Dermis blood vessel endothelial cell (primary cell): Measurements from ENCODE around the gene ARPC4. TPM values are rescaled to one million over a fixed set of nuclear protein-coding genes. Genes with fewer than 3 reads are reported as not detected.

Experiments used
- DNase-seq: peaks from one replicate; pipeline ENCODE4 v3.0.0; 2010
- total RNA-seq: library from RNA; depleted of rRNA; stranded (reverse); fragments of >200 nt; gene quantifications from 2 replicates; pipeline ENCODE4 v1.2.3, GENCODE V29; 2014

The ARPC4 gene
- total RNA-seq, 1 donor from 2014 or later: 309 TPM

GRCh38 chr3:9793161-9793781 lies 389 bp downstream of the ARPC4 start:
- peak; percentile 69 for DNase-seq

DNA sequence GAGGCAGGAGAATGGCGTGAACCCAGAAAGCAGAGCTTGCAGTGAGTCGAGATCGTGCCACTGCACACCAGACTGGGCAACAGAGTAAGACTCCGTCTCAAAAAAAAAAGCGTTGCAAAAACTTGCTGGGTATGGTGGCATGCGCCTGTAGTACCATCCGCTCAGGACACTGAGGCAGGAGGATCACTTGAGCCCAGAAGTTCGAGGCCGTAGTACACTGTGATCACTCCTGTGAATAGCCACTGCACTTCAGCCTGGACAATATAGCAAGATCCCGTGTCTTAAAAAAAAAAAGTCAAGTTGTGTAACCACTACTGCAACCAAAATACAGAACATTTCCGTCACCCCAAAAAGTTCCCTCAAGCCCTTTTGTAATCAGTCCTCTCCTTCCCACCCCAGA lies 1.5 kb downstream of the ARPC4 start:
- no peak for DNase-seq

- no peak for DNase-seq
Observed at GRCh38 chr3:9795207-9795606, 2.3 kb downstream of the ARPC4 start.

DNA sequence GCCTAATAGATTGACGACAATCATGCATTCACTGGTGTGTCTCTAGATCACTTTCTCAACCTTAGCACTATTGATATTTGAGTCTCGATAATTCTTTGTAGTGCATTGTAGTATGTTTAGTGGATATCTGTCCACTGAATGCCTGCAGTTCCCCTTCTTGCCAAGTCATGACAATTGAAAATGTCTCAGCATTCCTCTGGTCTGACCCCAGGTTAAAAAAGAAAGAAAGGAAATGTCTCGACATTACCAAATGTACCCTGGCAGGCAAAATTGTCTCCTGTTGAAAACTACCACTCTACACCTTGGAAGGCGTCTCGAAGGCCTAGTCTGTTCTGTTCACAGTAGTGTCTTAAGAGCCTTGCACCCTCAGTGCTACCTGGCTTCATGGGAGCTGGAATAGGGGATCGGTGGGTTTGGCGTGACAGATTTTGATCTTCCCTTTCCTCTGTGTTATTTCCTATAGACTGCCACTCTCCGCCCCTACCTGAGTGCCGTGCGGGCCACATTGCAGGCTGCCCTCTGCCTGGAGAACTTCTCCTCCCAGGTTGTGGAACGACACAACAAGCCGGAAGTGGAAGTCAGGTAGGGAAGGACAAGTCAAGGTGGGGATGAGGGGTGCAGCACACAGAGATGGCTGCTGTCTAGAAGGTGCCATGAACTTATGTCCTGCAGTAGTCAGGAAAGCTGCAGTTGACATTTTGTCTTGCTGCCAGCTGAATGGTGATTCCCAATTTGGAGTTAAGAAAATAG lies 4.5 kb downstream of the ARPC4 start:
- peak; percentile 51 for DNase-seq

- DNase-seq: peak; percentile 25
Observed at GRCh38 chr3:9800529-9800928, 7.6 kb downstream of the ARPC4 start.

DNA sequence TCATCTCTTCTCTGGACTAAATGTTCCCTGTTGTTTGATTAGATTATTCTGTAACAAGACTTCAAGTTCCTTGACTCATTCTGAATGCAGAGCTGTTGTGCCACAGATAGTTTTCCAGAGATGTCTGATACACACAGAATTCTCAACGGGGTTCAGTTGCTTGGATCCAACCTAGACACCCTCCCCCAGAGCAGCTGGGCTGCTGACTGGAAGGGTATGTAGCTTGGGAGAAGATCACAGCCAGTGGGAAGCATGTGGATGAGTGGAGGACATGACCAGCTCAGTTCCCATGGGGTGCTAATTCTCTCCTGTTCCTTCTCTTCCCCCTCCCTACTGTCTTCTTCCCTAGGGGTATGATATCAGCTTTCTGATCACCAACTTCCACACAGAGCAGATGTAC lies 10.6 kb downstream of the ARPC4 start:
- DNase-seq: no peak

GRCh38 chr3:9804996-9805395 lies 12.1 kb downstream of the ARPC4 start:
- no peak for DNase-seq

DNA sequence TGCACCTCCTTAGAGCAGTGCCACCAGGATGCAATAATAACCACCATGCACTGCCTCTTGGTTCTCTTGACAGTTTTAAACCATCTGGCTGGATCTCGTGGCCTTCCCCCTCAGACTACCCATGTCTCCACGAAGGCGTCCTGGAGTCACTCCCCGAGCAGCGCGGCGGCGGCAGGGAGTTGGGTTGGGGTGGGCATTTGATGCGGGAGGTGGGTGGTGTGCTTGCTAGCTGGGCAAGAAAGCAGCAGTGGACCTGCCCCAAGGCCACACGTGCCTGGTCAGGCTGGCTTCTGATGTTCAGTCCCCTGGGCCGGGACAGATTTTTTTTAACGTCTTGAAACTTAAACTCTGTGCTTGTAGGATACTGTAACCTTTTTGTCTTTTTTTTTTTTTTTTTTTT lies 13.3 kb downstream of the ARPC4 start:
- DNase-seq: no peak

DNA sequence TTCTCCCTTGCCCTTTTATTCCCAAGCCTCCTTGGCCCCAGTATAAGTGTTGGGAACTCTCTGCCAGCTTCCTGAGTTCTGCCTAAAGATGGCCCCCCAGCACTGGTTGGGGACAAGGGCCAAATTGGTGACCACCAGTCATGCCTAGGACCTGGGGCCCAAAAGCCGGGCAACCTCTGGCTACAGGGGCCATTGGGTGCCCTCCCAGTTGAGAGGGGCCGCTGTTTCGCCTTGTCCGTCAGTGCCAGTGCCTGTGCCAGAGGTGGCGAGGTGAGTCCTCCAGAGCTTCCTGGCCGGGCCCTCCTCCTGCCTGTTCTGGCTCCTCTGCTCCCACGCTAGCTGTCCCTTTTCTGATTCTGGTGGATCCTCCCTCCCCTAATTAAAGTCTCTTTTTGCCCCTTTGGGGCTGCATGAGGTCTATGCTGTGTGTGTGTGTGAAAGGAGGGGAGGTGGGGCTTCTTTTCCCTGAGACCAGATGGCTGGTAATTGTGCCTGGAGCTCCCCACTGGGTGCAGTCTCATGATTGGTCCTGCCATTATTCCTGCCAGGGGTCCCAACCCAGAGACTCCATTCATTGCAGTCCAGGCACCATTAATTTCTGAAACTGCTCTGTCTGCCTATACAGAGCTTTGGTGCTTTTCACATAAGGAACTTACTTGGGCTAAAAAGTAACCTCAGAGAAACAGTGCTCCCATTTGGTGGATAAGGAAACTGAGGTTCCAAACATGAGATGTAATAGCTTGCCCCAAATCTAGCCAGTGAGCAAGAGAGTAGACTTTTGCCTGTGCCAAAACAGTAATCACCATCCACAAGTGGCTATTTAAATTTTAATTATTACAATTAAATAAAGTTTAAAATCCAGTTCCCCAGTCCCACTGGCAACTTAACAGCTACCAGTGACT lies 14.1 kb downstream of the ARPC4 start:
- no peak for DNase-seq

- no peak for DNase-seq
Observed at GRCh38 chr3:9807981-9808344, 15.1 kb downstream of the ARPC4 start.

DNA sequence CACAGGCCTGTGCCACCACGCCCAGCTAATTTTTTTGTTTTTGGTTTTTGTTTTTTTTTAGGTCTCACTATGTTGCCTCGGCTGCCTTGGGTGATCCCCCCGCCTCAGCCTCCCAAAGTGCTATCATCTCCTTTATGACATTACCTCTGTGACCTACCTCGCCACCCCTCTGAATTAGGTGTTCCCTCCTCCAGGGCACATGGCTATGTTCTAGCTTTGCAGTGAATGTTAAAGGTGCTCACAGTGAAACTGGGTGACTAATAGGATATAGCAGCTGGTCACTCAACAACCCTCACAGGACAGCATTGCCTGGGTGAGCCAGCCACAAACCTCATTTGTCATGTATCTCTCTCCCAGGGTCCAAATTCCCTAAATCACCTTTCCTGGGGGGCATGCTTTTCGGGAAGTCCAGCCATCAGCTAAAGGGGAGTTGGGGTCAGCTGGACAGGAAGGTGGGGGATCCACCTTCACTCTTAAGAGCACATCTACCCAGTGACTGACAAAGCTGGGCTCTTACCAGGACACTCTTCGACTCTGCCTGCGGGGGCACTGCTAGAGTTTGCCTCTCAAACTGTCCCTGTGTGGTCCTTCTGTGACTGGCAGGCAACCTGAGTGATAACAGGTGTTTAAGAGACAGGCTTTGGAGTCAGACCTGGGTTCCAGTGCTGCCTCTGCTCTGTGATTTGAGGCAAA lies 15.6 kb downstream of the ARPC4 start:
- DNase-seq: peak; percentile 63

GRCh38 chr3:9809239-9809614 lies 16.3 kb downstream of the ARPC4 start:
- DNase-seq: peak; percentile 12

- peak; percentile 66 for DNase-seq
Observed at GRCh38 chr3:9809615-9810432, 16.9 kb downstream of the ARPC4 start, which contains the start of gene TTLL3. Gene TTLL3 (plus strand): TSS chr3:9810262. CDS start chr3:9810662, 400 bp downstream.

DNA sequence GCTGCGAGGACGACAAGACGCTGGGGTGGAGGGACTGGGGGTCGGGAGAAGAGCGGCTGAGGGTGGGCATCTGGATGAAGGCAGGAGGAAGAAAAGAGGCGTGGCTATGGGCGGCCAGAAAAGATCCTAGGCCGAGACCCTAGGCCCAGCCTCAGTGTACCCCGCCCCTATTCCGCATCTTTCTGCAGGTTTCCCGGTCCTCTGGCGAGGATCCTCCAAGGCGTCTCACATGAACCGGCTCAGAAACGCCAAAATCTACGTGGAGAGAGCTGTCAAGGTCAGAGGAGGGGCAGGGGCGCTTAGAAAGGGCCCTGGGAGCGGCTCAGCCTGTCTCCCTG lies 17.5 kb downstream of the ARPC4 start:
- peak; percentile 15 for DNase-seq

- no peak for DNase-seq
Observed at GRCh38 chr3:9810846-9811245, 18.0 kb downstream of the ARPC4 start.

GRCh38 chr3:9812870-9813483 lies 20.1 kb downstream of the ARPC4 start:
- DNase-seq: no peak

DNA sequence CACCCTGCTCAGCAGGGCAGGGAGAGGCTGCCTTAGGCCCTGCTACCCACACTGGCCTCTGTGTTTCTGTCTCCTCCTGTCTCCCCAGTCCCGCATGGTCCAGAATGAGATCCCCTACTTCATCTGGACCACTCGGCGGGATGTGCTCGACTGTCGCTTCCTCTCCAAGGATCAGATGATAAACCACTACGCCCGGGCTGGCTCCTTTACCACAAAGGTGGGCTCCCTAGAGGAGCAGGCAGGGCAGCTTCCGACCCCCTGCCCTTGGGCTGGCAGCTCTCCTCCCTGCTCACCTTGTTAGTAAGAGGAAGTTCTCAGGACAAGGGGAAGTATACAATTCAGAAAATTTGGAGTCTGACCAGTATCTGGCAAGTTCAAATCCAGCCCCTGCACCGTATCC lies 23.1 kb downstream of the ARPC4 start:
- no peak for DNase-seq

DNA sequence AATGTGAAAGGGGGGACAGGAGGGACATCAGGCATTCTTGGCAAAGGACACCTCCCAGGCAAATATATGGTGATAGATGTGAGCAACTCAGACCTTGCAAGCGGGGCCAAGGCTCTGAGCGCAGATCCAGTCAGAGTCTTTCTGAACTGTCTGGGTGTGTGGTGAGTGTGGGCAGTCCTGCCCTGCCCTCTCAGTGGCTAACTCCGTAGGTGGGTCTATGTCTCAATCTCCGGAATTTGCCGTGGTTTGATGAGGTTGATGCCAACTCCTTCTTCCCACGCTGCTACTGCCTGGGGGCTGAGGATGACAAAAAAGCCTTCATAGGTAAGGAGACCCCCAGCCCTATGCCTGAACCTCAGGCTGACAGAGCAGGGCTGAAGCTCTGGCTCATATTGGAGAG lies 24.6 kb downstream of the ARPC4 start:
- no peak for DNase-seq

- no peak for DNase-seq
Observed at GRCh38 chr3:9818666-9819335, 25.9 kb downstream of the ARPC4 start.

GRCh38 chr3:9820543-9820942 lies 27.7 kb downstream of the ARPC4 start:
- DNase-seq: no peak

DNA sequence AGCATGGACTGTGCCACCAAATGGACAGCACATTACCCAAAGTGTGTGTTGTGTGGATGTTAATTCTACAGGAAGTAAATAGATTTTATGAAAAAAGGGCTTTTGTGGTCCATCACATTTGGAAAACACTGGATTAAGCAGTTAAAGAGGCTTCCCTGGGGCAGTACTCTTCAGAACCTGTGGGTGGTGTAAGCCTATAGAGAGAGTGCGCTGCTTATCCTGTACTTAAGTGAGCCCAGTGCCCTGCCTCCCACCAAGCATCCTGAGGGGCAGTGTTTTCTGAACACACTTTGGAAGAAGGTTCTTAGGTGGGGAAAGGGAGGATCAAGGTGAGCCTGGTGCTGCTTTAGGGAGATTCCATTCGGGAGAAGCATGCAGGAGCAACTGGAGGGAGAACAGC lies 28.1 kb downstream of the ARPC4 start:
- peak; percentile 50 for DNase-seq
